Activated naive CD4-positive, alpha-beta T cell treated with anti-CD3 and anti-CD28 coated beads, Interleukin-2, amount 10 ng/mL, durations not matched to agents 7 days and 5 days (primary cell): ENCODE measurements around the gene PAX3.

Source experiments
- CTCF ChIA-PET: fragments of 350-600 bp; sonication (Branson Sonifier 250); formaldehyde crosslinking; loops from one replicate; lab custom pipeline; 2021; ENCODE audit warnings: antibody characterized with exemption; lab: Charles Lee
- DNase-seq: peaks from one replicate; pipeline ENCODE4 v3.0.0-alpha.2; 2020
- H3K27ac Mint-ChIP-seq: one replicate; pipeline ENCODE4 v1.8.0; 2021; ENCODE audit warnings: mild to moderate bottlenecking, moderate library complexity, mixed read lengths
- H3K27me3 Mint-ChIP-seq: one replicate; pipeline ENCODE4 v1.8.0; 2021; ENCODE audit warnings: mild to moderate bottlenecking, mixed read lengths
- H3K36me3 Mint-ChIP-seq: one replicate; pipeline ENCODE4 v1.8.0; 2021; ENCODE audit warnings: mixed read lengths
- H3K4me1 Mint-ChIP-seq: one replicate; pipeline ENCODE4 v1.8.0; 2021; ENCODE audit warnings: mixed read lengths
- H3K4me3 Mint-ChIP-seq: one replicate; pipeline ENCODE4 v1.8.0; 2021; ENCODE audit warnings: mild to moderate bottlenecking, moderate library complexity, mixed read lengths
- H3K9me3 Mint-ChIP-seq: one replicate; pipeline ENCODE4 v1.8.0; 2021; ENCODE audit warnings: mixed read lengths

The PAX3 gene

GRCh38 chr2:222318712-222319585, 20.2 kb upstream of the PAX3 start:
- CTCF ChIA-PET, result interaction anchor here (0.9 to 2.9 kb wide), 14 partner anchors 13 to 335 kb away, joined by 3 to 60 read pairs (median 4); partner anchors contain the start of gene SGPP2
- DNase-seq, result no peak
- Mint-ChIP-seq H3K9me3 (no peaks in the 10 kb centered on the region), H3K4me1 (peaks cover 13% of the 10 kb centered on the region), H3K36me3 (peaks cover 1% of the 10 kb centered on the region), H3K27me3 (peaks cover 48% of the 10 kb centered on the region), H3K27ac (no peak overlapping the region), H3K4me3 (peak overlapping the region; percentile 67)

- CTCF ChIA-PET, result interaction anchor here (0.6 to 2.9 kb wide), 21 partner anchors 11 to 542 kb away, joined by 3 to 60 read pairs (median 4); partner anchors contain the start of gene SGPP2
- H3K27ac Mint-ChIP-seq, result no peak overlapping the region
- peak overlapping the region; percentile 67 for H3K4me3 Mint-ChIP-seq
- H3K4me1 Mint-ChIP-seq, result peaks cover 13% of the 10 kb centered on the region
- H3K27me3 Mint-ChIP-seq, result peaks cover 56% of the 10 kb centered on the region
- H3K36me3 Mint-ChIP-seq, result peaks cover 1% of the 10 kb centered on the region
- no peak for DNase-seq
- no peaks in the 10 kb centered on the region for H3K9me3 Mint-ChIP-seq
Observed at GRCh38 chr2:222318026-222318711, 19.4 kb upstream of the PAX3 start.

- peaks cover 63% of the 10 kb centered on the region for H3K27me3 Mint-ChIP-seq
- peaks cover 8% of the 10 kb centered on the region for H3K4me1 Mint-ChIP-seq
- H3K27ac Mint-ChIP-seq, result no peak overlapping the region
- CTCF ChIA-PET, result no interaction called here
- no peak for DNase-seq
- H3K36me3 Mint-ChIP-seq, result peaks cover under 1% of the 10 kb centered on the region
- H3K9me3 Mint-ChIP-seq, result no peaks in the 10 kb centered on the region
- H3K4me3 Mint-ChIP-seq, result no peak overlapping the region
Observed at GRCh38 chr2:222315443-222316121, 16.8 kb upstream of the PAX3 start.

DNA sequence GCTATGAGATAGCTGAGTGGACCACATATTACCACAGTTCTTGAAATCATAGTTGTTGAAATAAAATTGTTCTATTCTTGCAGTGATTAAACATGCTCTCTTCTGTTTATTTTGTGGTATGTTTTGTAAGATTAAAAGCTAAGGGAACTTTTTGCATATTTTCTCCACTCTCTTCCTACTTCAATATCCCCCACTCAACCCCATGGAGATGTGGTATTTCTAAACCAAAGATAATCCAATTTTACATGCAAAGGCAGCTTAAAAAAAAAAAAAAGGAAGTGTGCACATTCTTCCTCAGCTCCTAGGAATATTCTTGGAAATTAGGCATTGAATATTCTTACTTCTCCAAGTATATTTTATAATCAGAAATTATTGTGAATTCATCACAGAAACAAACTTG, 15.0 kb upstream of the PAX3 start:
- Mint-ChIP-seq H3K27ac (no peak overlapping the region), H3K4me1 (peaks cover 5% of the 10 kb centered on the region), H3K36me3 (no peaks in the 10 kb centered on the region), H3K4me3 (no peak overlapping the region), H3K9me3 (no peaks in the 10 kb centered on the region), H3K27me3 (peaks cover 69% of the 10 kb centered on the region)
- no peak for DNase-seq
- CTCF ChIA-PET, result interaction anchor here (0.9 to 1.7 kb wide), 2 partner anchors 11 to 248 kb away, joined by 3 to 4 read pairs; no protein-coding TSS in a partner anchor

GRCh38 chr2:222311978-222312738, 13.4 kb upstream of the PAX3 start:
- Mint-ChIP-seq H3K36me3 (no peaks in the 10 kb centered on the region), H3K4me3 (no peak overlapping the region), H3K27ac (peak overlapping the region; percentile 67), H3K9me3 (no peaks in the 10 kb centered on the region), H3K27me3 (peaks cover 76% of the 10 kb centered on the region), H3K4me1 (no peaks in the 10 kb centered on the region)
- no peak for DNase-seq
- CTCF ChIA-PET, result interaction anchor here (1.6 kb wide), 1 partner anchor 12 kb away, joined by 4 read pairs; no protein-coding TSS in a partner anchor

GRCh38 chr2:222311319-222311977, 12.7 kb upstream of the PAX3 start:
- CTCF ChIA-PET, result interaction anchor here (1.6 kb wide), 1 partner anchor 11 kb away, joined by 4 read pairs; no protein-coding TSS in a partner anchor
- Mint-ChIP-seq H3K27ac (peak overlapping the region; percentile 67), H3K9me3 (no peaks in the 10 kb centered on the region), H3K36me3 (no peaks in the 10 kb centered on the region), H3K4me1 (peaks cover under 1% of the 10 kb centered on the region), H3K4me3 (no peak overlapping the region), H3K27me3 (peaks cover 83% of the 10 kb centered on the region)
- DNase-seq, result no peak

DNA sequence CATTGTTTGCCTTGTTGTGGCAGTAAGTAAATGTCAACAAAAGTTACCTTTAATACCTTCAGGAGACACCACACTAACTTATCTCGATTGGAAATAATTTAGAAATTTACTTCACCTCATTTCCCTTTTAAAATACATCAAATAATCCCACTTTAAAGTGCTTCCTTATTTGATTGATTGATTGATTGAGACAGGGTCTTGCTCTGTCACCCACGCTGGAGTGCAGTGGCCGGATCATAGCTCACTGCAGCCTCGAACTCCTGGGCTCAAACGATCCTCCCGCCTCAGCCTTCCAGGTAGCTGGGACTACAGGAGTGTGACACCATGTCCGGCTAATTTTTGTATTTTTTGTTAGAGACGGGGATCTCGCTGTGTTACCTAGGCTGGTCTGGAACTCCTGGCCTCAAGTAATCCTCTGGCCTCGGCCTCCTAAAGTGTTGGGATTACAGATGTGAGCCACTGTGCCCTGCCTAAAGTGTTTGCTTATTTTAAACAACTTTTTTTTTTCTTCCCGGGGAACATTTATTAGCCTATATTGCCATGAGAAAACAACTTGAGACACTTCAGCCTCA, 12.0 kb upstream of the PAX3 start:
- Mint-ChIP-seq H3K36me3 (no peaks in the 10 kb centered on the region), H3K4me1 (peaks cover 5% of the 10 kb centered on the region), H3K4me3 (no peak overlapping the region), H3K27ac (peak overlapping the region; percentile 37), H3K27me3 (peaks cover 85% of the 10 kb centered on the region), H3K9me3 (no peaks in the 10 kb centered on the region)
- CTCF ChIA-PET, result interaction anchor here (1.6 kb wide), 1 partner anchor 10 kb away, joined by 4 read pairs; no protein-coding TSS in a partner anchor
- DNase-seq, result no peak

DNA sequence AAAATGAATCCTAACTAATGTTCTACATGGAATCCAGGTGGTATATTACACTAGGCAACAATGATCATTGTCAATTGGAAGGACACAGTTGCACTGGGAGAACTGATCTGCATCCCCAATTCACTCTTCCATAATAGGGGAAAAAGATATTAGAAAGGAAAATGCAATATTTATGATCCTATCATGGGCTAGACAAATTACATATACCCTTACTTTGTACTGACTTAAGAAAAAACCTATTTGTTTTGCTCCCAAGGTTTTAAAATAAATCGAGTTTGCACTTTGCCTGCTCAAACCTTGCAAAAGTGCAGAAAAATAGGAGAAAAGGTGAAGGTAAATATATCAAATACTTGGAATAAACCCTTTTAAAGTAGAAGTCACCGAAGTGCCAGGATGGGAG, 11.0 kb upstream of the PAX3 start:
- CTCF ChIA-PET, result no interaction called here
- H3K36me3 Mint-ChIP-seq, result peaks cover 2% of the 10 kb centered on the region
- H3K4me3 Mint-ChIP-seq, result no peak overlapping the region
- H3K4me1 Mint-ChIP-seq, result peaks cover 14% of the 10 kb centered on the region
- no peak overlapping the region for H3K27ac Mint-ChIP-seq
- H3K9me3 Mint-ChIP-seq, result no peaks in the 10 kb centered on the region
- H3K27me3 Mint-ChIP-seq, result peaks cover 92% of the 10 kb centered on the region
- no peak for DNase-seq

GRCh38 chr2:222309361-222309760, 10.6 kb upstream of the PAX3 start:
- no peak overlapping the region for H3K4me3 Mint-ChIP-seq
- H3K9me3 Mint-ChIP-seq, result no peaks in the 10 kb centered on the region
- peaks cover 18% of the 10 kb centered on the region for H3K4me1 Mint-ChIP-seq
- no peak for DNase-seq
- H3K27ac Mint-ChIP-seq, result no peak overlapping the region
- peaks cover 3% of the 10 kb centered on the region for H3K36me3 Mint-ChIP-seq
- CTCF ChIA-PET, result no interaction called here
- H3K27me3 Mint-ChIP-seq, result peaks cover 96% of the 10 kb centered on the region

DNA sequence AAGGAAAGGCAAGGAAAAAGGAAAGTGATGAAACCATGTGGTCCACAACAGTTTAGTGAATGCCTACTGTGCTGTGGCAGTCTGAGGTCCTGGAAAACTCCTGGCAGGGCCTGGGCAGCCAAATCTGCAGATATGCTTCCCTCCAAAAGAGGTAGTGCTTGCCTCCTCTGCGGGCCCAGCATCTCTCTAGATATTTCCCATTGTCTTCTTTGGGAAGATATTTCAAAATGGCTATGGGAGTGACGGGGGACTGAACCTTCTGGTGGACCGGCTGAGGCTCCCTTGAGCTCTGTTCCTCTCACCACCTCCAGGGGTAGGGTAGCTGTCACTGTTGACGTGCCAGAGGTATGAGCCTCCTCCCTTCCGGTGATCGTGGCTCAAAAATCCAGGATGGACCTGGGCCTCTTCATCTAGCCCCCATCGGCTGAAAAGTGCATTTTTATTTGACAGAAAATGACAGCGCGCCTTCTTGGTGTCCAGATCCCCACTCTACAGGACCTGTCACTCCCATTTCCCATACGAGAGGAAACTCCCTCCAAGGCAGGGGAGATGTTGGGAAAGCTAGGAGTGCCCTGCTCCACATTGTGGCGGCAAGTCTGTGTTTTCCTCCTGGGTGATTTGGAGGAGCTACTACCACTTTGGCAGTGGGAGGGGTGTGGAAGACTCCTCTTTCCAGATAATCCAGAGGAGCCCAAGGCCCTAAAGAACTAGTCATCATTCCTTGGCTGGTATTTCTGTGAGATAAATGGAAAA, 9.4 kb upstream of the PAX3 start:
- CTCF ChIA-PET, result no interaction called here
- Mint-ChIP-seq H3K4me3 (no peak overlapping the region), H3K4me1 (peaks cover 22% of the 10 kb centered on the region), H3K27ac (no peak overlapping the region), H3K27me3 (peaks cover 100% of the 10 kb centered on the region), H3K9me3 (peaks cover 1% of the 10 kb centered on the region), H3K36me3 (peaks cover 3% of the 10 kb centered on the region)
- no peak for DNase-seq

GRCh38 chr2:222307143-222307756, 8.5 kb upstream of the PAX3 start:
- CTCF ChIA-PET, result interaction anchor here (1.1 to 1.3 kb wide), 2 partner anchors 11 to 14 kb away, joined by 3 to 6 read pairs; no protein-coding TSS in a partner anchor
- Mint-ChIP-seq H3K27ac (peak overlapping the region; percentile 3), H3K4me1 (peaks cover 30% of the 10 kb centered on the region), H3K36me3 (peaks cover 11% of the 10 kb centered on the region), H3K27me3 (peaks cover 100% of the 10 kb centered on the region), H3K9me3 (peaks cover 5% of the 10 kb centered on the region), H3K4me3 (no peak overlapping the region)
- no peak for DNase-seq
